Measurements from ENCODE around the gene HSD17B2. TPM values are rescaled to one million over a fixed set of nuclear protein-coding genes. Genes with fewer than 3 reads are reported as not detected.

Gene HSD17B2
- total and polyA plus RNA-seq, 2 experiments from 2014 or later = not detected

DNA sequence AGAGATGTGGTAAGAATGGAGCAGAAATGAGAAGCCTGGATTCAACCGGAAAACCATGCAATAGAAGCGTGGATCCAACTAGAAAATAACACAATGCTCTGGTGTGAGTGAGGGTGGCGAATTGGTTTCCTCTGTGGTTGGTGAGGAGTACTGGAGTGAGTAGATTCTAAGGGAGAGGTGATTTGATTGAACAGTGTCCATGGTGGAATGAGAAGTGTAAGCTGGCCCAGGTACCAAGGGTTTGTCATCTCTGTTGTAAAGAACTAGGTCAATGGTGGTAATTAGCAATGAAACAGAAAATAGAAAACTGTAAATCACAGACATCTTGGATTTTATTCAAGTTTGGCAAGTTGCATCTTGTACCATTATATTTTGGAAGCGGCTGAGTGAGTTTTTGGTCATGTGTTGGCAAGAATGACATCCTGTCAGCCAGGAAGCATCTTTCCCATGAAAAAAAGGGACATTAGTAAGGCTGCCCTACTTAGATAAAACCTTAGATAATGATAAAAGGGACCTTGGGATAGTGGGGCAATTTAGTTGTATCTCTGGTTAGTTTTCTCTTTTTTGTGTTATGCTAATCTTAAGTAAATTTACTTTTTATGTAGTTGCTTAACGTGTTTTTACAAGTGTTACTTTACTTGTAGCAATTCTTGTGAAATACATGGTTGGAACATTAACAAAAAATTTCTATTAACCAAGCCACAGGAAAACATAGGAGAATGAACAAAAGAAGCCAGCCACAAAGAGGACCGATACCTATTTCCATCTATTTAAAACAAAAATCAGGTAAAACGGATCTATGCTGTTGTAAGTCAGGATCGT lies 20.9 kb downstream of the HSD17B2 start:
- H3K36me3 ChIP-seq = no peaks in the 10 kb centered on the region
- H3K27me3 ChIP-seq = peaks cover 18% of the 10 kb centered on the region
- no peak overlapping the region for H3K27ac ChIP-seq
- no peaks in the 10 kb centered on the region for H3K9me3 ChIP-seq (ENCODE audit: low read depth)
- DNase-seq (ENCODE audit: low read depth in 1 of 2, low spot score in 1 of 2) = no peak
- no peak overlapping the region for H3K4me3 ChIP-seq
- TF ChIP-seq, protein P1, sequence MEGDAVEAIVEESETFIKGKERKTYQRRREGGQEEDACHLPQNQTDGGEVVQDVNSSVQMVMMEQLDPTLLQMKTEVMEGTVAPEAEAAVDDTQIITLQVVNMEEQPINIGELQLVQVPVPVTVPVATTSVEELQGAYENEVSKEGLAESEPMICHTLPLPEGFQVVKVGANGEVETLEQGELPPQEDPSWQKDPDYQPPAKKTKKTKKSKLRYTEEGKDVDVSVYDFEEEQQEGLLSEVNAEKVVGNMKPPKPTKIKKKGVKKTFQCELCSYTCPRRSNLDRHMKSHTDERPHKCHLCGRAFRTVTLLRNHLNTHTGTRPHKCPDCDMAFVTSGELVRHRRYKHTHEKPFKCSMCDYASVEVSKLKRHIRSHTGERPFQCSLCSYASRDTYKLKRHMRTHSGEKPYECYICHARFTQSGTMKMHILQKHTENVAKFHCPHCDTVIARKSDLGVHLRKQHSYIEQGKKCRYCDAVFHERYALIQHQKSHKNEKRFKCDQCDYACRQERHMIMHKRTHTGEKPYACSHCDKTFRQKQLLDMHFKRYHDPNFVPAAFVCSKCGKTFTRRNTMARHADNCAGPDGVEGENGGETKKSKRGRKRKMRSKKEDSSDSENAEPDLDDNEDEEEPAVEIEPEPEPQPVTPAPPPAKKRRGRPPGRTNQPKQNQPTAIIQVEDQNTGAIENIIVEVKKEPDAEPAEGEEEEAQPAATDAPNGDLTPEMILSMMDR (IDR thresholded peaks at IDR 0.05; ENCODE audit: low read depth, low read length) = no peak
- H3K4me1 ChIP-seq (ENCODE audit: low read depth) = no peaks in the 10 kb centered on the region

DNA sequence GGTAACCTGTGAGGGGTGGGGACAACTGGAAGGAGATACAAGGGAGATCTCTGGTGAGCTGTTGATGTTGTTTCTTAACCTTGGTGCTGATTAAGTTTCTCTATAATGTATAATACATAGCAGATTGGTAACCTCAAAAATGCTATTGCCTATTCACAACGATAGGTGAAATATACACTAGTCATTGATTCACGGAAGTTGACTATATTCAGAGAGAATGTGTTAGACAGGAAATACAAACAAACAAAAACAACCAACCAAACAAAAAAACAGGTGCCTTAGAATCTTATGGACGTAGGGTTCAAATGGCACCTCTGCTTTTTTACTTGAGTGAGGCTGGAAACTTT lies 21.5 kb downstream of the HSD17B2 start:
- DNase-seq (ENCODE audit: low read depth in 1 of 2, low spot score in 1 of 2) = no peak
- H3K9me3 ChIP-seq (ENCODE audit: low read depth) = no peaks in the 10 kb centered on the region
- no peaks in the 10 kb centered on the region for H3K4me1 ChIP-seq (ENCODE audit: low read depth)
- no peaks in the 10 kb centered on the region for H3K36me3 ChIP-seq
- no peak overlapping the region for H3K4me3 ChIP-seq
- TF ChIP-seq, protein P1 (IDR thresholded peaks at IDR 0.05; ENCODE audit: low read depth, low read length) = no peak
- no peak overlapping the region for H3K27ac ChIP-seq
- H3K27me3 ChIP-seq = peaks cover 18% of the 10 kb centered on the region

DNA sequence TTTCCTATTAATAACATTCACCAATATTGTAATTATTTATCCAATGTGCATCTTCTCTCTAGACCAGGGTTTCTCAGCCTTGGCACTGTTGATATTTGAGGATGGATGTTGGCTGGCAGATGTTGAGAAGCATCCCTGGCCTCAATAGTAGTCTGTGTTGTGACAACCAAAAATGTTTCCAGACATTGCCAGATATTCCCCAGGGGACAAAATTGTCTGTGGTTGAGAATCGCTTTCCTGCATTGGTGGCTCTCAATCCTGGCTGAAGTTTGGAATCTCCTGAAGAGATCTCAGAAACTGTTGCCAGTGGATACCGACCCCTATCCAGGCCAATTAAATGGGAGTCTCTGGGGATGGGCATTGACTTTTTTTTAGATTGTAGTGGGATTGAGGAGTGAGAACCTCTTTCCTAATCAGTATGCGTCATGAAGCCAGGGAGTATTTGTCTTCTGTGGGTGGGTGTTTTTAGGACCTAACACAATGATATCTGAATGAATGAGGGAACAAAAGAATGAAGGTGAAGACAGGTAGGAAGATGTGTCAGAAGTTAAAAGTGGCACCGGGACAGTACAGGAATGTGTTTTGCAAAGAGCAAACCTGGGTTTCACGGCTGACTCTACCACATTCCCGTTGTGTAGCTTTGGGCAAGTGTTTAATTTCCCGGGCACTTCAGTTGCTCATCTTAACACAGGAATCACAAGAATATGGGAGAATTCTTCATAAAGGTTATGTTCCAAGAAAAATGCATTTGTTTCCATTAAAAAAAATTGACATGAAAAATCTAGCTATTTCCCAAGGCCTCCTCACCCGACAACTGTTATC lies 24.3 kb downstream of the HSD17B2 start:
- DNase-seq (ENCODE audit: low read depth in 1 of 2, low spot score in 1 of 2) = no peak
- H3K27me3 ChIP-seq = peaks cover 6% of the 10 kb centered on the region

DNA sequence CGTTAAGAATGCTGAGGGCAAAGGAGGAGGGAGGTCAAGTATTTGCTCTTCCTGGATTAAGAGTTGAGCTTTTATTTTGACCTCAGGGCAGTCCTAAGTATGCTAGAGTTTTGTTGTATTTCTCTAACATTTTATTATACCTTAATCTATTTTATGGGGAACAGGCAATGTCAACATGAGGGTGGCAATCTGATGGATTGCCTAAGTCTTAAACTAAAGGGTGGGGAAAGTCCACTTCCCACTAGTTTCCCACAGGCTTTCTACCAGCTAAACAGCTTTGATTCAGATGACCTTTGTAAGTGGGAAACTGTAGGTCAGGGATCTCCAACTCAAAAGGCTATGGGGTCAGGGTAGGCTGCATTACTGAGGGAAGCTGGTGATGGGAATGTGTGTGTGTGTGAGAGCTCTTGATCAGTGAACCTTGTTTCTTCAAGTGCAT lies 24.9 kb downstream of the HSD17B2 start:
- Histone ChIP-seq H3K4me3 (no peak overlapping the region), H3K27me3 (peaks cover 6% of the 10 kb centered on the region), H3K27ac (no peak overlapping the region), H3K9me3 (ENCODE audit: low read depth) (no peaks in the 10 kb centered on the region), H3K4me1 (ENCODE audit: low read depth) (no peaks in the 10 kb centered on the region), H3K36me3 (no peaks in the 10 kb centered on the region)
- TF ChIP-seq, protein P1 (IDR thresholded peaks at IDR 0.05; ENCODE audit: low read depth, low read length) = no peak
- no peak for DNase-seq (ENCODE audit: low read depth in 1 of 2, low spot score in 1 of 2)

More for the DNA sequence above, 24.3 kb downstream of the HSD17B2 start:
- no peak overlapping the region for H3K27ac ChIP-seq
- H3K4me3 ChIP-seq = no peak overlapping the region
- no peaks in the 10 kb centered on the region for H3K36me3 ChIP-seq
- no peaks in the 10 kb centered on the region for H3K9me3 ChIP-seq (ENCODE audit: low read depth)
- H3K4me1 ChIP-seq (ENCODE audit: low read depth) = no peaks in the 10 kb centered on the region
- TF ChIP-seq, protein P1 (IDR thresholded peaks at IDR 0.05; ENCODE audit: low read depth, low read length) = no peak

DNA sequence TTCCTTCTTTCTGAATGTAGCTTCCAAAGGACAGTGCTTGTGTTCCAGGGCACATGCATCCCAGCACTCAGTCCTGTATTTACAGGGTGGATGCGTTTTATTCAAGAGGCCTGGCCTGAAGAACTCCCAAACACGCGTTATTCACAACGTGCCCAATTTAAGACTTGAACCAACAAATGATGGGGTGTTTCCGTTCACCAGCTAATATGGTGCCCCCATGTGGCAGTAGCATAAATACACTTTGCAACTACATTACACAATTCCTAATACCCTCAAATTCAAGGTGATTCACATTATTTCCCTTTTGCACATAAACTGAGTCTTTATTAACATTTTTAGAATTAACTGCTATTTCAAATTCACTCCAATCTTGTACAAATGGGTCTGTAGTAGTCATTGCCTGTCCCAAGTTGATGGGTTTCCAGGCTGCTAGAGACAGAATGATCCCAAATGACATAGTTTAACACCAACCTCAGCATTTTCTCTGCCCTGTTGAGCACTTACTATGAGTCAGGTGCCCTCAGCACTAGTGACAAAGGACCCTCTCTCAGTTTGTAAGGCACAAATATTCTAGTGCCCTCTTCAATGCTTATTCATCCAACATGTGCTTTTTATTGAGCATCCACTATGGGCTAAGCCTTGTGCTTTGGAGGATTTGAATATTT lies 26.9 kb downstream of the HSD17B2 start:
- Histone ChIP-seq H3K27me3 (no peaks in the 10 kb centered on the region), H3K4me3 (no peak overlapping the region), H3K27ac (no peak overlapping the region), H3K9me3 (ENCODE audit: low read depth) (no peaks in the 10 kb centered on the region), H3K4me1 (ENCODE audit: low read depth) (no peaks in the 10 kb centered on the region), H3K36me3 (no peaks in the 10 kb centered on the region)
- TF ChIP-seq, protein P1 (IDR thresholded peaks at IDR 0.05; ENCODE audit: low read depth, low read length) = peak; percentile 35
- peak; percentile 10 to 40 for DNase-seq (ENCODE audit: low read depth in 1 of 2, low spot score in 1 of 2)

Data from cardiac muscle cell (in vitro differentiated cells and primary cell).